GM19324 (cell line): ENCODE data around the gene VSTM4.

Experiments
- ATAC-seq: cut with Tn5 transposase; IDR thresholded peaks from one replicate; pipeline ENCODE4 v1.9.1; 2021; ENCODE audit warnings: mild to moderate bottlenecking, moderate library complexity; ENCODE audit not compliant: unreplicated experiment, low FRiP score

Gene VSTM4

GRCh38 chr10:49118430-49119074, 3.2 kb upstream of the VSTM4 start:
- no peak for ATAC-seq

- ATAC-seq, result no peak
These were observed 2.2 kb upstream of the VSTM4 start for GRCh38 chr10:49117376-49118070.

- no peak for ATAC-seq
These were observed 1.4 kb upstream of the VSTM4 start for GRCh38 chr10:49116509-49117375.

GRCh38 chr10:49115796-49116508, 630 bp upstream of the VSTM4 start:
- ATAC-seq, result no peak

GRCh38 chr10:49114718-49115014, 656 bp downstream of the VSTM4 start:
- no peak for ATAC-seq

GRCh38 chr10:49113741-49114141, 1.6 kb downstream of the VSTM4 start:
- ATAC-seq, result no peak

- ATAC-seq, result no peak
These were observed 2.5 kb downstream of the VSTM4 start for GRCh38 chr10:49112851-49113250.

- no peak for ATAC-seq
These were observed 3.2 kb downstream of the VSTM4 start for GRCh38 chr10:49112098-49112497.

GRCh38 chr10:49111320-49111698, 4.0 kb downstream of the VSTM4 start:
- ATAC-seq, result no peak

GRCh38 chr10:49110684-49111319, 4.5 kb downstream of the VSTM4 start:
- no peak for ATAC-seq

- no peak for ATAC-seq
These were observed 5.5 kb downstream of the VSTM4 start for GRCh38 chr10:49109669-49110340.

GRCh38 chr10:49108656-49109055, 6.7 kb downstream of the VSTM4 start:
- ATAC-seq, result no peak

- no peak for ATAC-seq
These were observed 7.4 kb downstream of the VSTM4 start for GRCh38 chr10:49107887-49108267.

GRCh38 chr10:49107111-49107886, 8.0 kb downstream of the VSTM4 start:
- no peak for ATAC-seq

GRCh38 chr10:49106451-49106850, 8.9 kb downstream of the VSTM4 start:
- ATAC-seq, result no peak

- no peak for ATAC-seq
These were observed 10.2 kb downstream of the VSTM4 start for GRCh38 chr10:49105076-49105475.

- ATAC-seq, result no peak
These were observed 11.0 kb downstream of the VSTM4 start for GRCh38 chr10:49104323-49104722.

GRCh38 chr10:49103761-49104160, 11.6 kb downstream of the VSTM4 start:
- ATAC-seq, result no peak

- ATAC-seq, result no peak
These were observed 16.3 kb downstream of the VSTM4 start for GRCh38 chr10:49099046-49099445.
